ENCODE measurements around the gene CRKL.
"Not testable (repeated sequence)": the region's sequence is repeated elsewhere in the genome, so short reads cannot be mapped to it uniquely, and the experiment has no call there.

CRKL gene

DNA sequence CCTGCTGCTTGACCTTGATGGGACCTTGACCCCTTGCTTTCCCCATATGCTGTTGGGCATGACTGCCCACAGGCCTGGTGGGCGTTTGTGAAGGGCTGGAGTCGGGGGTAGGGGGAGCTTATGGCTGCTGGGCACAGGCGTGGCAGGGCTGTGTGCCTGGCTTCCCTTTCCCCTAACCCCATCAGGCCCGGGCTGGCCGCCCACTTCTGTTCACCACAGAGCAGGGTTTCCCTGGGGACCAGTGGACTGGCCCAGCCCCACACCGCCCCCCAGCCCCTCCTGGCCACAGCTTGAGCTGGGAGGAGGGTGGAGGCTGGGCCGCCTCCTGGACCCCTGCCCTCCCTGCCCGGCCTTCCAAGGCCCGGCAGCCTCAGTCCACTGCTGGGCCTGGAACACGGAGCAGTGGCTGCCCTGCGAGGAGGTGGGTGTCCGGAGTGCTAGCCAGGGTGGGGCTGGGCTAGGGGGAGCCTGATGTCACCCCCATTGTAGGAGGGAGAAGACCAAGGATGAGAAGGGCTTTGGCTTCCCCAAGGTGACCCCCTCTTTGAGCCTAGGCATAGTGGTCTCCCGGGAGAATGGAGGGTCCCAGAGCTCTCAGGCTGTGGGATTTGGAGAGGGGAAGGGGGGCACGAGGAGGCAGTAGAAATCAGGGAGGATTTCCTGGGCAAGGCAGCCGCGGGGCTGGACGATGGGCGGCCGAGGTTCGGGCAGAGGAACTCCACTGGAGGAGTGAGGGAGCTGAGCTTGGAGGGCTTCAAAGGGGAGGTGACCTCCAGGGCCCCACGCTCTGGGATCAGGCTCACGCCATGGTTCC, 49.9 kb downstream of the CRKL start, which contains the start of gene AIFM3:
Gene AIFM3 (plus strand): TSS at position 373 of the 814 bp plus-strand sequence. CDS start 690 bp downstream, outside the sequence.
- no peak for TF ChIP-seq CTCF (IDR thresholded peaks at IDR 0.05; ENCODE audit: insufficient read depth, low read depth, low read length, missing control alignments)
- DNase-seq (ENCODE audit: low read depth) = no peak
- H3K4me3 ChIP-seq (ENCODE audit: low read length) = no peak within 1 kb of the TSS

- no peak overlapping the region for H3K4me3 ChIP-seq (ENCODE audit: low read length)
- TF ChIP-seq CTCF (IDR thresholded peaks at IDR 0.05; ENCODE audit: insufficient read depth, low read depth, low read length, missing control alignments) = no peak
Measured at GRCh38 chr22:20967697-20968211, 50.5 kb downstream of the CRKL start.

GRCh38 chr22:20968281-20968977, 51.2 kb downstream of the CRKL start:
- TF ChIP-seq CTCF (IDR thresholded peaks at IDR 0.05; ENCODE audit: insufficient read depth, low read depth, low read length, missing control alignments) = no peak
- H3K4me3 ChIP-seq (ENCODE audit: low read length) = no peak overlapping the region
- no peak for DNase-seq (ENCODE audit: low read depth)

More at GRCh38 chr22:20967697-20968211, 50.5 kb downstream of the CRKL start:
- DNase-seq (ENCODE audit: low read depth) = no peak

DNA sequence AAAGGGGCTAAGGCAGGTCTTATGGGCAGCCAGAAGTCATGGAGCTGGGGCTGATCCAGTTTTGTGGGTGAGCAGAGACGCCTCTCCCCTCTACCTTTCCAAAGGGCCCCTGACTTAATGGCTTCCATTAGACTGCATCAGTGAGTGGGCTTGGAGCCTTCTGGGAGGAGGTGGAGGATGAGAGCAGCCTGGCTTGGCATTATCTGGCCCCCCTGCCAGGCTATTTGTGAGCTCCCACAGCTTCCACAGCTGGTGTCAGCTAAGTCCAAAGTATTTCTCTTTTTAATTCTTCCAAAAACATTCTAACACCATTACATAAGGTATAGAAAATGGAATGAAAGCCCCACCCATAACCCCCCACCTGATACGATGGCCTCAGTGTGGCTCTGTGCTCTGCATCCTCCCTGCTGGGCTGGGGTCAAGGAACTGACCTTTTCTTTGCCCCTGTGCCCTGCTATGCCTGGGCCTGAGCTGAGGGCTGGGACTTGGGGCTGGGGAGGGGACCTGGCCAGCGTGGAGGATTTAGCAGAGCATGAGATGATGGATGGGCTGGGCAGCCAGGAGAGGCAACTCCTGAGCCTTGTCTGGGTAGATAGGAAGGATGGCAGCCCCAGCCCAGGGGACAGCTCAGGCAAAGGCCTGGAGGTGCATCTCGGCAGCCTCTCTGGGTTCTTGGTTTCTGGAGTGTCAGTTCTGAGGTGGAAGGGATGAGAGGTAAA, 53.9 kb downstream of the CRKL start:
- H3K4me3 ChIP-seq (ENCODE audit: low read length) = no peak overlapping the region
- TF ChIP-seq CTCF (IDR thresholded peaks at IDR 0.05; ENCODE audit: insufficient read depth, low read depth, low read length, missing control alignments) = no peak
- no peak for DNase-seq (ENCODE audit: low read depth)

- DNase-seq (ENCODE audit: low read depth); H3K4me3 ChIP-seq (ENCODE audit: low read length): not testable (repeated sequence)
Measured at GRCh38 chr22:20972014-20972694, 54.9 kb downstream of the CRKL start.

DNA sequence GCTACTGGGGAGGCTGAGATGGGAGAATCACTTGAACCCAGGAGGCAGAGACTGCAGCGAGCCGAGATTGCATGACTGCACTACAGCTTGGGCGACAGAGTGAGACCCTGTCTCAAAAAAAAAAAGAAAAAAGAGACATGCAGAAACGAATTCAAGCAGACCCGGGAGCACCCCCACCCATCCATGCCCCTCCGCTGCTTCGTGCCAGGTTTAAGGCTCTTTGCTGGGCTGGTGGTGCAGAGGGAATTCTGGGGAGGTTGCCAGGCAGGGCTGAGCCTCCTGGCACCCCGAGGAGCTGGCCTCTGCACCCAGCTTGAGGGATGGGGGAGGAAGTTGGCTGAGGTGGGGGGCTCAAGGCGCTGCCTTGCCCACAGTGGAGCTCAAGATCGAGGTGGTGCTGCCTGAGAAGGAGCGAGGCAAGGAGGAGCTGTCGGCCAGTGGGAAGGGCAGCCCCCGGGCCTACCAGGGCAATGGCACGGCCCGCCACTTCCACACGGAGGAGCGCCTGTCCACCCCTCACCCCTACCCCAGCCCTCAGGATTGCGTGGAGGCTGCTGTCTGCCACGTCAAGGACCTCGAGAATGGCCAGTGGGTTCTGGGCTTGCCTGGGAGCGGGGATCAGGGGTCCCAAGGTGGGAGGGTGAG, 55.8 kb downstream of the CRKL start:
- no peak for DNase-seq (ENCODE audit: low read depth)

More for the DNA sequence above, 55.8 kb downstream of the CRKL start:
- no peak overlapping the region for H3K4me3 ChIP-seq (ENCODE audit: low read length)
- TF ChIP-seq CTCF (IDR thresholded peaks at IDR 0.05; ENCODE audit: insufficient read depth, low read depth, low read length, missing control alignments) = no peak

Measured in epithelial cell of esophagus (primary cell).